ENCODE results near the gene ABCD1.

The ABCD1 gene

GRCh38 chrX:153763298-153763932 is 38.8 kb downstream of the ABCD1 start:
- no peak for DNase-seq (ENCODE audit: low read depth)

- DNase-seq (ENCODE audit: low read depth), result peak; percentile 58
Observed at GRCh38 chrX:153763989-153764755, 39.5 kb downstream of the ABCD1 start, which contains the start of gene PLXNB3. Gene PLXNB3 (plus strand): TSS chrX:153764249. CDS start chrX:153765536, 1,287 bp downstream.

- no peak for DNase-seq (ENCODE audit: low read depth)
Observed at GRCh38 chrX:153764786-153765137, 40.1 kb downstream of the ABCD1 start.

GRCh38 chrX:153765138-153766079 is 40.8 kb downstream of the ABCD1 start:
- no peak for DNase-seq (ENCODE audit: low read depth)

GRCh38 chrX:153766098-153766817 is 41.6 kb downstream of the ABCD1 start:
- DNase-seq (ENCODE audit: low read depth), result peak; percentile 13

GRCh38 chrX:153766871-153767673 is 42.4 kb downstream of the ABCD1 start:
- no peak for DNase-seq (ENCODE audit: low read depth)

- no peak for DNase-seq (ENCODE audit: low read depth)
Observed at GRCh38 chrX:153767674-153768055, 43.0 kb downstream of the ABCD1 start.

- no peak for DNase-seq (ENCODE audit: low read depth)
Observed at GRCh38 chrX:153768311-153769157, 43.9 kb downstream of the ABCD1 start.

GRCh38 chrX:153769158-153769864 is 44.7 kb downstream of the ABCD1 start:
- DNase-seq (ENCODE audit: low read depth), result no peak

- no peak for DNase-seq (ENCODE audit: low read depth)
Observed at GRCh38 chrX:153769865-153770600, 45.4 kb downstream of the ABCD1 start.

- DNase-seq (ENCODE audit: low read depth), result no peak
Observed at GRCh38 chrX:153770601-153771414, 46.2 kb downstream of the ABCD1 start.

- no peak for DNase-seq (ENCODE audit: low read depth)
Observed at GRCh38 chrX:153771415-153772315, 47.0 kb downstream of the ABCD1 start.

GRCh38 chrX:153772316-153773217 is 47.9 kb downstream of the ABCD1 start:
- DNase-seq (ENCODE audit: low read depth), result no peak

- no peak for DNase-seq (ENCODE audit: low read depth)
Observed at GRCh38 chrX:153773218-153773611, 48.6 kb downstream of the ABCD1 start.

GRCh38 chrX:153773741-153774575 is 49.3 kb downstream of the ABCD1 start:
- no peak for DNase-seq (ENCODE audit: low read depth)
